Activated naive CD4-positive, alpha-beta T cell (primary cell): ENCODE measurements around the gene CATSPERE.
A peak's percentile ranks its signal among the peaks of the same experiment; 100 is the strongest.
"Not testable (repeated sequence)": the region's sequence is repeated elsewhere in the genome, so short reads cannot be mapped to it uniquely, and the experiment has no call there.

Source experiments
- DNase-seq, 4 experiments: peaks; one replicate each; lab custom pipeline; 2025; lab: John Stamatoyannopoulos, UW

The CATSPERE gene

GRCh38 chr1:244448279-244449036, 12.6 kb upstream of the CATSPERE start:
- DNase-seq = no peak

DNA sequence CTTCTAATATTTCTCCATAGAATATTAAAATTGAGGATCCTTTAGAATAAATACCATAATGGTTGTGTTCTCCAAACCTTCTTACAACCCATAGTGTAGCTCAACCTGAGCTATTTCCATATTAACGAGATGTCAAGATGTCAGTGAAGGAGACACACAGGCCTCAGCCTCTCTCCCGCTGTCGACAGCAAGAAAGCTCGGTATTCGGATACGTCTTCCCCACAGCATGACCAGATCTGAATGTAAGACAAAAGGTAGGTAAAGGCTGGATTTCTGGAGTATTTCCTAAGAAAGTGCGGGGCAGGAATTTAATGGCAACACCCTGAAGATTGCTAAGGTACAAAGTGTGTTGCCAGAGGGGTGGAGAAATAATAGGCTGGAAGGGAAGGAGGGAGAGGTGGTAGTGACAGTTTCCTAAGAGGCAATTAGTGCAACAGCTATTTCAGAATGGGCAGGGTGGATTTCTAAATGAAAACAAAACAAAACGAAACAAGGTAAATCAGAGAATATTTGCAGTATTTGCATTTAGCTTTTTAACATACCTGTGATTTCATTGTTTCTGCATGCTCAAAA, 11.1 kb upstream of the CATSPERE start:
- DNase-seq = no peak

- DNase-seq = peak in 3 of 4 experiments; percentile 41 to 66 (median 54)
Measured at GRCh38 chr1:244450597-244451538, 10.2 kb upstream of the CATSPERE start.

- DNase-seq = no peak
Measured at GRCh38 chr1:244451539-244451950, 9.5 kb upstream of the CATSPERE start, which contains the start of gene ADSS2. TSS of gene ADSS2 (minus strand) at chr1:244451909. CDS start at chr1:244451817, 92 bp downstream.

GRCh38 chr1:244451951-244452795, 8.9 kb upstream of the CATSPERE start:
- peak; percentile 95 to 99 (median 96) for DNase-seq

GRCh38 chr1:244454412-244454811, 6.7 kb upstream of the CATSPERE start:
- no peak for DNase-seq

GRCh38 chr1:244456586-244456985, 4.5 kb upstream of the CATSPERE start:
- no peak for DNase-seq

GRCh38 chr1:244458781-244459180, 2.3 kb upstream of the CATSPERE start:
- no peak for DNase-seq

- peak in 1 of 4 experiments; percentile 4 for DNase-seq
Measured at GRCh38 chr1:244460197-244460596, 876 bp upstream of the CATSPERE start.

GRCh38 chr1:244466724-244467123, 5.7 kb downstream of the CATSPERE start:
- DNase-seq = no peak

- no peak for DNase-seq
Measured at GRCh38 chr1:244473059-244473605, 12.1 kb downstream of the CATSPERE start.

GRCh38 chr1:244484971-244485370, 23.9 kb downstream of the CATSPERE start:
- not testable (repeated sequence) for DNase-seq

- DNase-seq = no peak
Measured at GRCh38 chr1:244494653-244495052, 33.6 kb downstream of the CATSPERE start.

DNA sequence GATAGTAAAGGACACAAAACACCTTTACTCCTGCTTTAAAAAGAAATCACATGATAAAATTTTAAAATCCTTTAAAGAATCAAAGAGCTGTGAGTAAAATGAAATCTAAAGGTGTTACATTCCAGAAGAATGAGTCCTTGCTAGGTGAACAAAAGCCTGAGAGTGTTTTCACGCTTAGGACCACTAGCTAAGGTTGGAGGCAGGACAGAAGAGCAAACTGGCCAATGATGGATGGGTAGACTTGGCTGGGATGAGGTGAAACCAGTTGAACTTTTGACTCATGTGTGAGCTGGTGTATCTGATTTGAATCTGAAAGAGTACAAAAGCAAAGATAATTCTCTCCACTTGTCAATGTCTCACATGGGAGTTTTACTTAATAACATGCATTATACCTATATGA, 35.1 kb downstream of the CATSPERE start:
- DNase-seq = no peak

DNA sequence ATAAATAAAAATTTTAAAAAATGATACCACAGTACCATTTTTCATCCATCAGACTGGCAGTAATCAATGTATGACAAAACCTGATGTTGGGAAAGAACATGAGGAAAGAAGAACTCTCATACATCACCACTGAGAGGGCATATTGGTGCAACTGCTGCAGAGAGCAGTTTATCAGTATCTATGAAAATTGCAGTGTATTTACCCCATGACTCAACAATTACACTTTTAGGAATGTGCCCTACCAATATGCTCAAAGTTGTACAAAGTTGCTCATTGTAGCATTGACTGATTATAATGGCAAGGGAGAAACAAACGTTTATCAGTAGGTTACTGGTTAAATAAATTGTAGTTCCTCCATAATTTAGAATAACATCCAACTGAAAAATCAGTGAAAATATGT, 36.7 kb downstream of the CATSPERE start:
- no peak for DNase-seq

DNA sequence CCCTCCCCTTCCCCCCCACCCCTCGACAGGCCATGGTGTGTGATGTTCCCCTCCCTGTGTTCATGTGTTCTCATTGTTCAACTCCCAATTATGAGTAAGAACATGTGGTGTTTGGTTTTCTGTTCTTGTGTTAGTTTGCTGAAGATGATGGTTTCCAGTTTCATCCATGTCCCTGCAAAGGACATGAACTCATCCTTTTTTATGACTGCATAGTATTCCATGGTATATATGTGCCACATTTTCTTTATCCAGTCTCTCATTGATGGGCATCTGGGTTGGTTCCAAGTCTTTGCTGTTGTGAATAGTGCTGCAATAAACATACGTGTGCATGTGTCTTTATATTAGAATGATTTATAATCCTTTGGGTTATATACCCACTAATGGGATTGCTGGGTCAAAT, 38.4 kb downstream of the CATSPERE start:
- not testable (repeated sequence) for DNase-seq

DNA sequence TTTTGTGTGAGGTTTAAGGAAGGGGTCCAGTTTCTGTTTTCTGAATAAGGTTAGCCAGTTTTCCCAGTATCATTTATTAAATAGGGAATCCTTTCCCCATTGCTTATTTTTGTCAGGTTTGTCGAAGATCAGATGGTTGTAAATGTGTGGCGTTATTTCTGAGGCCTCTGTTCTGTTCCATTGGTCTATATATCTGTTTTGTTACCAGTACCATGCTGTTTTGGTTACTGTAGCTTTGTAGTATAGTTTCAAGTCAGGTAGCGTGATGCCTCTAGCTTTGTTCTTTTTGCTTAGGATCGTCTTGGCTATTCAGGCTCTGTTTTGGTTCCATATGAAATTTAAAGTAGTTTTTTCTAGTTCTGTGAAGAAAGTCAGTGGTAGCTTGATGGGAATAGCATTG, 39.4 kb downstream of the CATSPERE start:
- not testable (repeated sequence) for DNase-seq

GRCh38 chr1:244502630-244503029, 41.6 kb downstream of the CATSPERE start:
- DNase-seq = no peak

GRCh38 chr1:244513493-244513892, 52.4 kb downstream of the CATSPERE start:
- no peak for DNase-seq

GRCh38 chr1:244515680-244516079, 54.6 kb downstream of the CATSPERE start:
- DNase-seq = no peak

- DNase-seq = no peak
Measured at GRCh38 chr1:244536316-244536715, 75.2 kb downstream of the CATSPERE start.
